ENCODE measurements around the gene MEIS1. TPM values are rescaled to one million over a fixed set of nuclear protein-coding genes. Genes with fewer than 3 reads are reported as not detected.

The MEIS1 gene
- total and polyA plus RNA-seq, 2 donors (not counting 3 experiments of a cell fraction or from before 2014, with no cell fraction given) = 10.0 to 26.5 TPM

- BruUV-seq (replicated peaks) = no TSS peak
- ChIA-PET POLR2A (no interaction called here), CTCF (interaction anchor here (1.5 kb wide), 2 partner anchors 13 to 73 kb away, joined by 3 to 4 read pairs; no protein-coding TSS in a partner anchor)
- TF ChIP-seq JUN (IDR thresholded peaks at IDR 0.05; ENCODE audit: borderline replicate concordance, insufficient read depth, insufficient read length, low read depth) (no peak), EZH2 (IDR thresholded peaks at IDR 0.05; ENCODE audit: borderline replicate concordance, low read depth, low read length, severe bottlenecking) (no peak), GATA2 (IDR thresholded peaks at IDR 0.05; ENCODE audit: insufficient read depth, insufficient read length, low read depth, low read length) (no peak), POLR2AphosphoS5 (IDR thresholded peaks at IDR 0.05; ENCODE audit: insufficient read depth, low read depth, low read length) (no peak), MYC (IDR thresholded peaks at IDR 0.05; ENCODE audit: low read depth, low read length) (no peak), FOS (IDR thresholded peaks at IDR 0.05; ENCODE audit: borderline replicate concordance, insufficient read depth, low read length) (no peak), MAX (IDR thresholded peaks at IDR 0.05; ENCODE audit: insufficient read depth, insufficient read length) (no peak), POLR2A (IDR thresholded peaks at IDR 0.05; ENCODE audit: low read depth, low read length) (no peak), CTCF (IDR thresholded peaks at IDR 0.05; ENCODE audit: extremely low read depth in 1 of 2, insufficient read depth in 1 of 2, low read depth in 1 of 2, low read length in 2 of 2) (no peak)
- Histone ChIP-seq H3K36me3 (ENCODE audit: control insufficient read depth in 2 of 2, extremely low read depth in 1 of 2, insufficient read depth in 2 of 2, low read length in 2 of 2) (no peaks in the 10 kb centered on the region), H3K27ac (ENCODE audit: insufficient read depth, low read depth, low read length) (no peak overlapping the region), H3K9me1 (replicated peaks; ENCODE audit: control insufficient read depth, extremely low read depth, insufficient read depth, low read length) (no peaks in the 10 kb centered on the region), H3K9me3 (replicated peaks; ENCODE audit: control insufficient read depth, insufficient read depth, low read length) (no peaks in the 10 kb centered on the region), H3K27me3 (ENCODE audit: control insufficient read depth in 2 of 2, insufficient read depth in 2 of 2, low read length in 2 of 2) (no peaks in the 10 kb centered on the region), H3K4me1 (ENCODE audit: control insufficient read depth, extremely low read depth, insufficient read depth, low read length) (no peaks in the 10 kb centered on the region), H3K9ac (replicated peaks; ENCODE audit: extremely low read depth, insufficient read depth, low read length) (no peak overlapping the region), H3K4me2 (ENCODE audit: insufficient read depth, low read length) (no peak overlapping the region), H2AFZ (ENCODE audit: low read depth, low read length) (no peak overlapping the region), H3K79me2 (ENCODE audit: control insufficient read depth, insufficient read depth, low read length) (no peaks in the 10 kb centered on the region), H3K4me3 (replicated peaks in 1 of 3; ENCODE audit: insufficient read depth in 1 of 3, low read depth in 1 of 3, low read length in 3 of 3) (no peak overlapping the region), H4K20me1 (replicated peaks; ENCODE audit: control insufficient read depth, extremely low read depth, insufficient read depth, low read length) (no peaks in the 10 kb centered on the region)
- DNase-seq (ENCODE audit: low read depth, low spot score) = no peak
- FAIRE-seq = no peak
- dilution Hi-C loops (cut with MboI; ENCODE audit: extremely low pct_ligation_motif_present, low sequenced_read_pairs) = no loop called here
- intact Hi-C loops (cut with micrococcal nuclease) = no loop called here
Observed at GRCh38 chr2:66535574-66536289, 100.8 kb downstream of the MEIS1 start.

All from endothelial cell of umbilical vein (primary cell).